Cardiac muscle cell (in vitro differentiated cells and primary cell): ENCODE results near the gene TARS2. TPM values are rescaled to one million over a fixed set of nuclear protein-coding genes. Genes with fewer than 3 reads are reported as not detected.

Experiments
- DNase-seq, 2 donors: peaks; one replicate each; pipeline versions ENCODE4 v3.0.0 to v3.0.0-alpha.2; 2010 to 2017; ENCODE audit warnings: low read depth in 1 of 2, low spot score in 1 of 2
- H3K27ac ChIP-seq: fragments of 200-600 bp; sonication (generic); 2 replicates; pipeline ENCODE4 v1.5.1; 2016
- H3K27me3 ChIP-seq: fragments of 200-600 bp; sonication (generic); 2 replicates; pipeline ENCODE4 v1.6.0; 2016; ENCODE audit warnings: control low read depth
- H3K36me3 ChIP-seq: fragments of 200-600 bp; sonication (generic); 2 replicates; pipeline ENCODE4 v1.5.1; 2016; ENCODE audit warnings: control low read depth
- H3K4me1 ChIP-seq: fragments of 200-600 bp; sonication (generic); 2 replicates; pipeline ENCODE4 v1.8.1; 2017; ENCODE audit warnings: low read depth, mild to moderate bottlenecking, mixed run types
- H3K4me3 ChIP-seq: fragments of 200-600 bp; sonication (generic); 2 replicates; pipeline ENCODE4 v1.5.1; 2016; ENCODE audit warnings: mild to moderate bottlenecking
- H3K9me3 ChIP-seq: fragments of 200-600 bp; sonication (generic); 2 replicates; pipeline ENCODE4 v1.5.1; 2017; ENCODE audit warnings: low read depth, mild to moderate bottlenecking, control low read depth
- CTCF ChIP-seq: IDR thresholded peaks from 2 replicates; pipeline ENCODE4 v1.5.1; 2012; ENCODE audit warnings: low read depth, mild to moderate bottlenecking, low read length
- polyA plus RNA-seq: library from polyadenylated mRNA; unstranded; fragments of >200 nt; fragmentation: Nextera tagmentation; extraction: Ambion mirVana; gene quantifications from 2 replicates; pipeline ENCODE4 v1.2.1, GENCODE V29; 2016
- total RNA-seq: library from RNA; depleted of rRNA; stranded (reverse); fragments of >200 nt; gene quantifications from 2 replicates; pipeline ENCODE4 v1.2.3, GENCODE V29; 2016

The TARS2 gene
- total and polyA plus RNA-seq, 2 experiments from 2014 or later, result 35.7 to 46.8 TPM

DNA sequence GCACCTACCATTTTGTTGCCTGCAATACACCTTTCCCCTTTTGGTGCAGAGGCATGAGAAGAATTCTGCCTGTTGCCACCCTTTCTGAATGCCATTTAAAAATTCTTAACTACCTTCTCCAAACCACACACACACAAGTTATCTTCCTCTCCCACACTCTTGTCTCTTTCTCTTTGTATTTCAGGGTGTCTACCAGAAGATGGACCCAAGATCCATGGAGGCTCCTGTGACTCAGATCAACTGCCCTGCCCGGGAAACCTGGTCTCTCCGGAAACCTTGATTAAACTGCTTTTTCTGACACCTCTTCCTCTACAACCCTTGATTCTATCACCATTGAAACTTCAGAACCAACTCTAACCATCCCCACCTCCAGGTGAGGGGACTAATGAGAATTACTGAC, 2.4 kb upstream of the TARS2 start:
- DNase-seq, result peak in 1 of 2 donors; percentile 56

GRCh38 chr1:150487763-150488115, 520 bp downstream of the TARS2 start:
- TF ChIP-seq CTCF, result no peak
- DNase-seq, result no peak
- no peak overlapping the region for H3K27ac ChIP-seq

More for the DNA sequence above, 2.4 kb upstream of the TARS2 start:
- Histone ChIP-seq H3K27me3 (no peaks in the 10 kb centered on the region), H3K4me3 (no peak overlapping the region), H3K27ac (peak overlapping the region; percentile 62), H3K36me3 (peaks cover 9% of the 10 kb centered on the region), H3K9me3 (no peaks in the 10 kb centered on the region), H3K4me1 (peaks cover 8% of the 10 kb centered on the region)
- TF ChIP-seq CTCF, result peak; percentile 35

DNA sequence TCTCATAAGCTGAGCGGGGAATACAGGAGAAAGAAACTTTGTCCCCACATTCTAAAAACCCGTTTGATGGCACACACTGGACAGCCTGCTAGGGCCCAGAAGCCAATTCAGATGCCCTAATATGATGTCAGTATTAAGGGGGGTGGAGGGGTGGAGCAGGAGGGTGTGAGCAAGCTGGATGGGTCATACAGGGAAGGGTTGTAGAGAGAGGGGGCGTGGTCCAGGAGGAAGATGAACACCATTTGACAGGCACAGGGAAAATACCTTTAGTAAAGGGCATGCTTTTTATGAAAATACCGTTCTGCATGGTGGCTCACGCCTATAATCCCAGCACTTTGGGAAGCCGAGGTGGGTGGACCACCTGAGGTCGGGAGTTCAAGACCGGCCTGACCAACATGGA, 6.0 kb downstream of the TARS2 start:
- DNase-seq, result no peak
- H3K36me3 ChIP-seq, result peaks cover 28% of the 10 kb centered on the region

More at GRCh38 chr1:150487763-150488115, 520 bp downstream of the TARS2 start:
- Histone ChIP-seq H3K4me1 (peaks cover 8% of the 10 kb centered on the region), H3K9me3 (no peaks in the 10 kb centered on the region), H3K4me3 (peak overlapping the region; percentile 92), H3K27me3 (no peaks in the 10 kb centered on the region), H3K36me3 (peaks cover 23% of the 10 kb centered on the region)

GRCh38 chr1:150498342-150498741, 11.1 kb downstream of the TARS2 start:
- no peaks in the 10 kb centered on the region for H3K9me3 ChIP-seq
- no peaks in the 10 kb centered on the region for H3K27me3 ChIP-seq
- H3K36me3 ChIP-seq, result peaks cover 28% of the 10 kb centered on the region
- TF ChIP-seq CTCF, result no peak
- no peak overlapping the region for H3K27ac ChIP-seq
- DNase-seq, result no peak
- no peaks in the 10 kb centered on the region for H3K4me1 ChIP-seq
- H3K4me3 ChIP-seq, result no peak overlapping the region

More for the DNA sequence above, 6.0 kb downstream of the TARS2 start:
- no peak overlapping the region for H3K4me3 ChIP-seq
- no peaks in the 10 kb centered on the region for H3K27me3 ChIP-seq
- no peak for TF ChIP-seq CTCF
- H3K9me3 ChIP-seq, result no peaks in the 10 kb centered on the region
- H3K27ac ChIP-seq, result no peak overlapping the region
- peaks cover 1% of the 10 kb centered on the region for H3K4me1 ChIP-seq

DNA sequence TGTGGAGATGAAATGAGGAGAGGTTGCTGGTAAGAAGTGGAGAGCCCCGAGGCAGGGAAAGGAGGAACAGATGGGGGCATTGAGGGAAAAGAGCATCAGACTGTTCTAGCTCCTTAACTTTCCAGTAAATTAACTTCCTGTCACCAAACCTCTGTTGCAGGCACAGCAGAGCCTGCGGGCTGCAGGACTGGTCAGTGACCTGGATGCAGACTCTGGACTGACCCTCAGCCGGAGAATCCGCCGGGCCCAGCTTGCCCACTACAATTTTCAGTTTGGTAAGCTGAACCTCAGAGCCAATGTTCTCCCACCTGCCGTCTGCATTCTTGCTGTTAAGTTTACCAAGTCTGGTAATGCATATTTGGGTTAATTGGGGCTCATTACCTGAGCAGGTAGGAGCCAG, 18.2 kb downstream of the TARS2 start:
- peak overlapping the region; percentile 76 for H3K27ac ChIP-seq
- peaks cover 26% of the 10 kb centered on the region for H3K36me3 ChIP-seq
- peaks cover 9% of the 10 kb centered on the region for H3K4me1 ChIP-seq
- H3K9me3 ChIP-seq, result no peaks in the 10 kb centered on the region
- H3K4me3 ChIP-seq, result no peak overlapping the region
- no peak for TF ChIP-seq CTCF
- H3K27me3 ChIP-seq, result no peaks in the 10 kb centered on the region
- no peak for DNase-seq
